ENCODE results near the gene ELMO2. TPM values are rescaled to one million over a fixed set of nuclear protein-coding genes. Genes with fewer than 3 reads are reported as not detected.

ELMO2 gene
- total RNA-seq, 1 experiment from 2014 or later: 38.5 TPM

GRCh38 chr20:46330072-46330763 lies 76.2 kb downstream of the ELMO2 start:
- no peaks in the 10 kb centered on the region for H3K4me1 ChIP-seq (ENCODE audit: insufficient read depth, low read length, poor library complexity, severe bottlenecking)
- no TSS peak for BruUV-seq (replicated peaks)

GRCh38 chr20:46328200-46328882 lies 78.1 kb downstream of the ELMO2 start:
- BruUV-seq (replicated peaks): no TSS peak
- Histone ChIP-seq H3K4me3 (ENCODE audit: low read depth, low read length, poor library complexity, severe bottlenecking) (no peak overlapping the region), H3K27ac (ENCODE audit: low read depth, low read length, poor library complexity, severe bottlenecking) (no peak overlapping the region), H3K27me3 (replicated peaks; ENCODE audit: insufficient read depth, low read depth, low read length, poor library complexity) (peaks cover 10% of the 10 kb centered on the region), H3K9me3 (ENCODE audit: low read depth, low read length, poor library complexity, severe bottlenecking) (no peaks in the 10 kb centered on the region), H3K36me3 (ENCODE audit: insufficient read depth, low read length, poor library complexity, severe bottlenecking) (no peaks in the 10 kb centered on the region), H3K4me1 (ENCODE audit: insufficient read depth, low read length, poor library complexity, severe bottlenecking) (no peaks in the 10 kb centered on the region)
- DNase-seq (ENCODE audit: low spot score): no peak
- no peak for TF ChIP-seq EZH2 (IDR thresholded peaks at IDR 0.05; ENCODE audit: borderline replicate concordance, low read depth, low read length, poor library complexity, severe bottlenecking)
- no peak for TF ChIP-seq CTCF (conservative IDR thresholded peaks at IDR 0.05; ENCODE audit: low read depth, low read length)
- CTCF ChIA-PET: no interaction called here
- intact Hi-C loops (cut with micrococcal nuclease; ENCODE audit: unreplicated experiment): no loop called here
- POLR2A ChIA-PET (ENCODE audit: low non-redundant PET): no interaction called here

More at GRCh38 chr20:46330072-46330763, 76.2 kb downstream of the ELMO2 start:
- no peak for DNase-seq (ENCODE audit: low spot score)
- H3K27me3 ChIP-seq (replicated peaks; ENCODE audit: insufficient read depth, low read depth, low read length, poor library complexity): no peaks in the 10 kb centered on the region
- H3K9me3 ChIP-seq (ENCODE audit: low read depth, low read length, poor library complexity, severe bottlenecking): no peaks in the 10 kb centered on the region
- no peak for TF ChIP-seq EZH2 (IDR thresholded peaks at IDR 0.05; ENCODE audit: borderline replicate concordance, low read depth, low read length, poor library complexity, severe bottlenecking)
- no peak for TF ChIP-seq CTCF (conservative IDR thresholded peaks at IDR 0.05; ENCODE audit: low read depth, low read length)
- ChIA-PET CTCF (no interaction called here), POLR2A (ENCODE audit: low non-redundant PET) (no interaction called here)
- intact Hi-C loops (cut with micrococcal nuclease; ENCODE audit: unreplicated experiment): no loop called here
- H3K36me3 ChIP-seq (ENCODE audit: insufficient read depth, low read length, poor library complexity, severe bottlenecking): no peaks in the 10 kb centered on the region
- no peak overlapping the region for H3K4me3 ChIP-seq (ENCODE audit: low read depth, low read length, poor library complexity, severe bottlenecking)
- no peak overlapping the region for H3K27ac ChIP-seq (ENCODE audit: low read depth, low read length, poor library complexity, severe bottlenecking)

GRCh38 chr20:46327557-46327956 lies 78.9 kb downstream of the ELMO2 start:
- no TSS peak for BruUV-seq (replicated peaks)
- H3K4me1 ChIP-seq (ENCODE audit: insufficient read depth, low read length, poor library complexity, severe bottlenecking): no peaks in the 10 kb centered on the region
- H3K27me3 ChIP-seq (replicated peaks; ENCODE audit: insufficient read depth, low read depth, low read length, poor library complexity): peaks cover 10% of the 10 kb centered on the region
- no peaks in the 10 kb centered on the region for H3K9me3 ChIP-seq (ENCODE audit: low read depth, low read length, poor library complexity, severe bottlenecking)
- ChIA-PET CTCF (interaction anchor here (1.9 kb wide), 1 partner anchor 21 kb away, joined by 5 read pairs; no protein-coding TSS in a partner anchor), POLR2A (ENCODE audit: low non-redundant PET) (no interaction called here)
- DNase-seq (ENCODE audit: low spot score): no peak
- H3K27ac ChIP-seq (ENCODE audit: low read depth, low read length, poor library complexity, severe bottlenecking): no peak overlapping the region
- no peaks in the 10 kb centered on the region for H3K36me3 ChIP-seq (ENCODE audit: insufficient read depth, low read length, poor library complexity, severe bottlenecking)
- TF ChIP-seq EZH2 (IDR thresholded peaks at IDR 0.05; ENCODE audit: borderline replicate concordance, low read depth, low read length, poor library complexity, severe bottlenecking) (no peak), CTCF (conservative IDR thresholded peaks at IDR 0.05; ENCODE audit: low read depth, low read length) (no peak)
- intact Hi-C loops (cut with micrococcal nuclease; ENCODE audit: unreplicated experiment): no loop called here
- H3K4me3 ChIP-seq (ENCODE audit: low read depth, low read length, poor library complexity, severe bottlenecking): no peak overlapping the region

All from A673 (cell line).